GM12873 (cell line): ENCODE measurements around the gene BYSL.

Experiments used
- CTCF ChIP-seq: IDR thresholded peaks from 2 replicates; pipeline ENCODE4 v1.5.1; 2012; ENCODE audit warnings: low read depth, mild to moderate bottlenecking, moderate library complexity, low read length, control low read depth; ENCODE audit not compliant: insufficient read depth; ENCODE audit errors: missing control alignments

The BYSL gene

GRCh38 chr6:41947581-41948220 is 26.4 kb downstream of the BYSL start:
- no peak for TF ChIP-seq CTCF

GRCh38 chr6:41954668-41955067 is 33.4 kb downstream of the BYSL start:
- no peak for TF ChIP-seq CTCF

DNA sequence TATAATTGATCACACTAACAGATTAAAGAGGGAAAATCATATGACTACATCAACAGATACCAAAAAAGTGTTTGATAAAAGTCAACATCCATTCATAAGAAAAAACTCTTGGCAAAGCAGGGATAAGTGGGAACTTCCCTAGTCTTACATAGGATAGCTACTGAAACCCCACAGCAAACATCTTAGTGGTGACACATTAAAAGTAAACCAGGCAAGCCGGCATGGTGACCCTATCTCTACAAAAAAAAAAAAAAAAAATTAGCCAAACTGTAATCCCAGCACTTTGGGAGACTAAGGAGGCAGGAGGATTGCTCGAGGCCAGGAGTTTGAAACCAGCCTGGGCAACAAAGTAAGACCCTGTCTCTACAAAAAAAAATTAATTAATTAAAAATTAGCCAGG is 34.1 kb downstream of the BYSL start:
- no peak for TF ChIP-seq CTCF

DNA sequence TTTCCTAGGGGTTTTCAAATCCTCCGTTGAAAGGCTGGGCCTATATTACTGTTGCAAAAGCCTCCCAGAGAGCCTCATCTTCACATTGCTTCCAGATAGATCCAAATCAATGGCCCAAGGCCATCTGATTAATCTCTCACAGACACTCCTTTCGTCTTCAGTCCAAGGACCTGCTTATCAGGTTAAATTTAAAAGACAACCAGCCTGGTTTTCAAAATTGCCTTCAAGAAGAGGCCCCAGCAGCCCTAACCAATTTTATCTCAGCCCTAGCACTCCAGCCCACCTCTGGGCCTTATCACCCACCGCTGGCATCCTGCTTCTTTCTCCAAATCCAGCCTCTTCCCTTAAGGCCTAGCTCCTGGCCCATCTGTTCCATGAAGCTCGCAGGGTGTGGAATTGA is 35.8 kb downstream of the BYSL start:
- no peak for TF ChIP-seq CTCF

DNA sequence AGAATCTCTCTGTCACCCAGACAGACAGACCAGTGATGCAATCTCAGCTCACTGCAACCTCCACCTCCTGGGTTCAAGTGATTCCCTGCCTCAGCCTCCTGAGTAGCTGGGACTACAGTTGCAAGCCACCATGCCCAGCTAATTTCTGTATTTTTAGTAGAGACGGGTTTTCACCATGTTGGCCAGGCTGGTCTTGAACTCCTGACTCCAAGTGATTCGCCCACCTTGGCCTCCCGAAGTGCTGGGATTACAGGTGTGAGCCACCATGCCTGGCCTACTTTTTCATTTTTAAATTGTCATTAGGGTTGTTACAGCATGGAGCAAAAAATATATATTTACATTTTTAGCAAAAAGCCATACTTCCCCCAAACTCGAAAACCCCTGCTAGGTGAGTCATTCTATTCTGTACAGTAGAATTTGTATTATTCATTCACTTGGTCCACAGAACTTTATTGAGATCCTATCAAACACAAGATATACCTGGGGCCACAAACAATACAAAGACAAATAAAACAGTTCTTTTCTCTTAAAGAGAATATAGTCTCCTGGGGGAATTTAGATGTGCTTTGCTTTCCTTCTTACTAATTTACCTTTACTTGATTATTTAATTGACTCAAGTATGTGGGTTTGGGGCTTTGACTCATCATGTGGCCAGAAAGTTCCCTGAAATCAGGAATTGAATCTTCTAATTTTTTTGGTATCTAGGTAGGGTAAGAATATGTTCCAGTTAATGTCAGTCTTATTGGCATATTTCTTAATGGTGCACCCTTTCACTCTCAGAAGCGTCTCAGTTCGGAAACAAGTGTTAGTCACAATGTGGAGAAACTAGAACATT is 36.9 kb downstream of the BYSL start:
- TF ChIP-seq CTCF, result no peak

DNA sequence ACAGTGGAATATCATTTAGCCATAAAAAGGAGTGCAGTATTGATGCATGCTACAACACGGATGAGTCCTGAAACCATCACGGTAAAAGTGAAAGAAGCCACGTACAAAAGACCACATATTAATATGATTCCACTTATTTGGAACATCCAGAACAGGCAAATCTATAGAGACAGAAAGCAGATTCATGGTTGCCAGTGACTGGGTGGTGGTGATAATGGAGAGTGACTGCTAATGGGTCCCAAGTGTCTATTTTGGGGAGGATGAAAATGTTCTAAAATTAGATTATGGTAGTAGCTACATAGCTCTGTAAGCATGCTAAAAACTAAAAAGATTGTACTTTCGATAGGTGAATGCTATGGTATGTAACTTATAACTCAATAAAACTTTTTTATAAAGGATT is 38.7 kb downstream of the BYSL start:
- TF ChIP-seq CTCF, result no peak

- no peak for TF ChIP-seq CTCF
Measured at GRCh38 chr6:41963371-41963770, 42.1 kb downstream of the BYSL start.
